ENCODE measurements around the gene VAV1. TPM values are rescaled to one million over a fixed set of nuclear protein-coding genes. Genes with fewer than 3 reads are reported as not detected.

VAV1 gene
- total and polyA plus RNA-seq, 2 of the 8 experiments (the other 6 are each of a cell fraction or from before 2014, with no cell fraction given) = 0.21 to 0.22 TPM

DNA sequence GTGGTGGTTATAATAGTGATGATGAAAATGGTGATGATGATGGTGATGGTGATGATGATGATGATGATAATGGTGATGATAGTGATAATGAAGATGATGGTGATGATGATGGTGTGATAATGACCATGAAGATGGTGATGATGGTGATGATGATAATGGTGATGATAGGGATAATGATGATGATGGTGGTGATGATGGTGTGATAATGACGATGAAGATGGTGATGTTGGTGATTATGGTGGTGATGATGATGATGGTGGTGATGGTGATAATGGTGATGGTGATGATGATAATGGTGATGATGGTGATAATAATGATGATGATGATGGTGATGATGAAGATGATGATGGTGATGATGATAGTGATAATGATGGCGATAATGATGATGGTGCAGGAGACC lies 116.5 kb downstream of the VAV1 start:
- Histone ChIP-seq H3K36me3 (ENCODE audit: control insufficient read depth in 2 of 4, insufficient read depth in 4 of 4, low read length in 3 of 4) (no peaks in the 10 kb centered on the region; a peak in 1 of 8 replicates), H3K27ac (ENCODE audit: low read depth, low read length) (no peak overlapping the region), H2BK15ac (ENCODE audit: low read length) (no peak overlapping the region), H3K14ac (ENCODE audit: insufficient read length) (no peak overlapping the region), H3K4me3 (ENCODE audit: extremely low read depth in 1 of 4, insufficient read depth in 2 of 4, low read depth in 3 of 4, low read length in 4 of 4) (no peak overlapping the region), H4K8ac (ENCODE audit: extremely low read depth, insufficient read depth, low read length) (no peak overlapping the region), H3K56ac (replicated peaks; ENCODE audit: insufficient read length, low read depth, low read length) (peak overlapping the region; percentile 82), H4K20me1 (replicated peaks in 1 of 2; ENCODE audit: control insufficient read depth in 1 of 2, insufficient read depth in 2 of 2, low read length in 2 of 2) (peaks cover 0 to 4% of the 10 kb centered on the region in 2 experiments), H3K23me2 (ENCODE audit: low read depth, low read length) (peaks cover 5% of the 10 kb centered on the region; the same call in 1 of the 2 replicates), H3K79me1 (ENCODE audit: low read depth, low read length) (no peaks in the 10 kb centered on the region), H3K4ac (replicated peaks; ENCODE audit: insufficient read length, low read depth, low read length) (no peak overlapping the region), H3K23ac (ENCODE audit: insufficient read length) (no peak overlapping the region), H3K79me2 (ENCODE audit: control insufficient read depth in 1 of 2, insufficient read depth in 2 of 2, low read length in 2 of 2) (no peaks in the 10 kb centered on the region), H2AK5ac (ENCODE audit: low read depth, low read length) (no peak overlapping the region), H3K18ac (ENCODE audit: extremely low read depth, low read length) (no peak overlapping the region), H3K9ac (replicated peaks in 1 of 4; ENCODE audit: extremely low read depth in 1 of 4, low read depth in 3 of 4, low read length in 3 of 4) (no peak overlapping the region), H2BK5ac (ENCODE audit: low read depth, low read length) (no peak overlapping the region), H3K9me3 (ENCODE audit: insufficient read depth in 2 of 2, low read depth in 1 of 2, low read length in 1 of 2) (peaks cover 62 to 74% of the 10 kb centered on the region in 2 experiments), H4K5ac (ENCODE audit: insufficient read length, low read depth, low read length) (no peak overlapping the region), H2BK20ac (ENCODE audit: low read length) (no peak overlapping the region), H3K4me2 (ENCODE audit: insufficient read depth in 1 of 2, low read depth in 2 of 2, low read length in 2 of 2) (no peak overlapping the region), H3K27me3 (replicated peaks in 1 of 4; ENCODE audit: control insufficient read depth in 3 of 4, extremely low read depth in 1 of 4, insufficient read depth in 3 of 4, low read length in 3 of 4) (no peaks in the 10 kb centered on the region), H4K91ac (replicated peaks; ENCODE audit: insufficient read length, low read length) (no peak overlapping the region), H3K4me1 (replicated peaks in 1 of 4; ENCODE audit: control insufficient read depth in 3 of 4, insufficient read depth in 4 of 4, low read length in 3 of 4) (no peaks in the 10 kb centered on the region), H2BK12ac (ENCODE audit: low read depth, low read length) (no peak overlapping the region), H2BK120ac (replicated peaks; ENCODE audit: low read depth, low read length) (no peak overlapping the region), H2AFZ (ENCODE audit: low read length) (no peak overlapping the region)
- ChIA-PET CTCF (ENCODE audit: partially characterized antibody) (no interaction called here), POLR2A (ENCODE audit: partially characterized antibody) (no interaction called here)
- TF ChIP-seq SUZ12 (IDR thresholded peaks at IDR 0.05; ENCODE audit: low read length) (no peak), JUND (IDR thresholded peaks at IDR 0.05; ENCODE audit: low read length) (no peak), SIRT6 (IDR thresholded peaks at IDR 0.05; ENCODE audit: low read length) (no peak), EGR1 (IDR thresholded peaks at IDR 0.05; ENCODE audit: borderline replicate concordance, low read depth, low read length) (no peak), TCF12 (IDR thresholded peaks at IDR 0.05; ENCODE audit: low read depth, low read length) (no peak), POLR2AphosphoS5 (IDR thresholded peaks at IDR 0.05; ENCODE audit: low read depth, low read length) (no peak), POU5F1 (IDR thresholded peaks at IDR 0.05; ENCODE audit: low read depth, low read length) (no peak), JUN (IDR thresholded peaks at IDR 0.05; ENCODE audit: low read depth, low read length) (no peak), ASH2L (IDR thresholded peaks at IDR 0.05; ENCODE audit: low read length) (no peak), NANOG (IDR thresholded peaks at IDR 0.05; ENCODE audit: insufficient read depth, low read depth, low read length, poor library complexity, severe bottlenecking) (no peak), KDM4A (IDR thresholded peaks at IDR 0.05; ENCODE audit: low read depth, low read length, severe bottlenecking) (no peak), RAD21 (IDR thresholded peaks at IDR 0.05 in 1 of 2, conservative IDR thresholded peaks at IDR 0.05 in 1 of 2; ENCODE audit: low read depth in 2 of 2, low read length in 2 of 2) (no peak), SRF (IDR thresholded peaks at IDR 0.05; ENCODE audit: low read depth, low read length) (no peak), CTBP2 (IDR thresholded peaks at IDR 0.05; ENCODE audit: borderline replicate concordance, insufficient read depth, insufficient read length, low read length) (no peak), CEBPB (IDR thresholded peaks at IDR 0.05; ENCODE audit: low read depth, low read length) (no peak)
- DNase-seq (ENCODE audit: low read depth in 1 of 2, low spot score in 2 of 2) (no peak), FAIRE-seq (no peak)
- WGBS, 2 experiments (ENCODE audit: extremely low coverage in 1 of 2, insufficient coverage in 1 of 2, insufficient read length in 1 of 2, insufficient replicate concordance in 2 of 2, low coverage in 1 of 2, low lambda C conversion rate in 2 of 2, missing lambda C conversion rate in 1 of 2) = 81 to 100% methylated on average over 1 to 2 of the region's 2 CpGs

Data from H1 (cell line).